HCT116 (cell line): ENCODE measurements around the gene RAMP3. TPM values are rescaled to one million over a fixed set of nuclear protein-coding genes. Genes with fewer than 3 reads are reported as not detected.
A peak's percentile ranks its signal among the peaks of the same experiment; 100 is the strongest.

Experiments
- ATAC-seq: fragments of 200-7000 bp; cut with Tn5 transposase; 2 replicates; pipeline ENCODE4 v1.9.1; 2020; ENCODE audit warnings: mild to moderate bottlenecking, moderate library complexity
- BruUV-seq: library from RNA; stranded (reverse); fragments of 400-500 nt; replicated peaks from 2 replicates; lab custom pipeline; 2021; lab: Mats Ljungman, UMichigan
- CTCF ChIA-PET: fragments of 300-600 bp; sonication (Branson Sonifier 250); formaldehyde crosslinking; loops from one replicate; lab custom pipeline; 2021; ENCODE audit warnings: antibody characterized with exemption; lab: Charles Lee
- POLR2A ChIA-PET: fragments of 300-600, 350-600 bp; sonication (Branson Sonifier 250); formaldehyde crosslinking; loops from one replicate; lab custom pipeline; 2021; ENCODE audit warnings: antibody characterized with exemption; lab: Charles Lee
- RAD21 ChIA-PET, 2 experiments: fragments of 300-600 bp; sonication (Branson Sonifier 250); formaldehyde crosslinking; loops; one replicate each; lab custom pipeline; 2023; ENCODE audit warnings: low total read pairs in 2 of 2; ENCODE audit not compliant: uncharacterized antibody in 2 of 2, unreplicated experiment in 2 of 2, low non-redundant PET in 1 of 2; lab: Charles Lee
- DNase-seq: peaks from one replicate; pipeline ENCODE4 v3.0.0-alpha.2; 2010; ENCODE audit warnings: low read depth, low spot score
- H2AFZ ChIP-seq: fragments of 200-600 bp; shearing (Covaris generic), sonication (generic); 2 replicates; pipeline ENCODE4 v1.6.1; 2017; ENCODE audit warnings: low read depth, mixed run types, mixed read lengths, antibody characterized with exemption, low read length; ENCODE audit not compliant: poor library complexity, severe bottlenecking
- H3K27ac ChIP-seq: 2 replicates; pipeline ENCODE4 v1.5.1; 2012; ENCODE audit warnings: low read depth, low read length
- H3K27me3 ChIP-seq: fragments of 200-600 bp; sonication (generic); 2 replicates; pipeline ENCODE4 v1.6.1; 2016; ENCODE audit warnings: mixed run types, low read length, mixed read lengths; ENCODE audit not compliant: insufficient read depth
- H3K36me3 ChIP-seq, 2 experiments: fragments of 200-500 bp in 1 of 2; fragments of 200-600 bp in 1 of 2; sonication (Bioruptor generic) in 1 of 2; sonication (generic) in 1 of 2; 2 replicates each; pipeline versions ENCODE4 v1.5.1 to v1.6.1; 2014 to 2016; ENCODE audit warnings: low read length in 2 of 2, inconsistent platforms in 1 of 2, mixed read lengths in 1 of 2, mixed run types in 1 of 2; ENCODE audit not compliant: insufficient read depth in 2 of 2, control insufficient read depth in 1 of 2
- H3K4me1 ChIP-seq, 2 experiments: fragments of 200-600 bp in 1 of 2; sonication (generic) in 1 of 2; 2 replicates each; pipeline versions ENCODE4 v1.5.1 to v1.6.1; 2012 to 2017; ENCODE audit warnings: low read length in 2 of 2, inconsistent platforms in 1 of 2, mild to moderate bottlenecking in 1 of 2, mixed read lengths in 1 of 2, mixed run types in 1 of 2, moderate library complexity in 1 of 2; ENCODE audit not compliant: insufficient read depth in 2 of 2, control insufficient read depth in 1 of 2
- H3K4me2 ChIP-seq: fragments of 200-600 bp; sonication (generic); 2 replicates; pipeline ENCODE4 v1.6.1; 2017; ENCODE audit warnings: mixed run types, low read length, mixed read lengths
- H3K4me3 ChIP-seq, 2 experiments: fragments of 200-600 bp in 1 of 2; sonication (generic) in 1 of 2; replicated peaks in 1 of 2; 2 replicates each; pipeline ENCODE4 v1.5.1; 2011 to 2016; ENCODE audit warnings: low read length in 2 of 2, control low read depth in 1 of 2, low read depth in 1 of 2, mild to moderate bottlenecking in 1 of 2, mixed read lengths in 1 of 2, mixed run types in 1 of 2
- H3K79me2 ChIP-seq: fragments of 200-600 bp; sonication (generic); 2 replicates; pipeline ENCODE4 v1.6.1; 2017; ENCODE audit warnings: mild to moderate bottlenecking, mixed run types, low read length, moderate library complexity, mixed read lengths; ENCODE audit not compliant: insufficient read depth
- H3K9ac ChIP-seq: fragments of 200-600 bp; sonication (generic); 2 replicates; pipeline ENCODE4 v1.6.1; 2016; ENCODE audit warnings: low read length, mixed read lengths
- H3K9me2 ChIP-seq: fragments of 200-600 bp; sonication (generic), shearing (Covaris generic); 2 replicates; pipeline ENCODE4 v1.6.1; 2017; ENCODE audit warnings: mixed run types, mild to moderate bottlenecking, moderate library complexity; ENCODE audit not compliant: insufficient read depth
- H3K9me3 ChIP-seq, 2 experiments: fragments of 200-500 bp in 1 of 2; fragments of 200-600 bp in 1 of 2; sonication (Bioruptor generic) in 1 of 2; sonication (generic) in 1 of 2; 2 replicates each; pipeline ENCODE4 v1.6.1; 2014 to 2017; ENCODE audit warnings: low read length in 2 of 2, mixed read lengths in 2 of 2, inconsistent platforms in 1 of 2, low read depth in 1 of 2, mild to moderate bottlenecking in 1 of 2, mixed run types in 1 of 2, moderate library complexity in 1 of 2; ENCODE audit not compliant: control insufficient read depth in 1 of 2, insufficient read depth in 1 of 2
- H4K20me1 ChIP-seq: fragments of 200-600 bp; sonication (generic), shearing (Covaris generic); 2 replicates; pipeline ENCODE4 v1.6.1; 2017; ENCODE audit warnings: mixed run types, mild to moderate bottlenecking, moderate library complexity; ENCODE audit not compliant: insufficient read depth
- ATF3 ChIP-seq: IDR thresholded peaks from 2 replicates; pipeline ENCODE4 v1.6.1; 2012
- EGR1 ChIP-seq: IDR thresholded peaks from 2 replicates; pipeline ENCODE4 v1.6.1; 2012; ENCODE audit warnings: low read depth
- EZH2 ChIP-seq: fragments of 200-600 bp; sonication (generic); IDR thresholded peaks from 2 replicates; pipeline ENCODE4 v1.6.1; 2017; ENCODE audit warnings: antibody characterized with exemption, mixed run types
- POLR2A ChIP-seq: IDR thresholded peaks from 2 replicates; pipeline ENCODE4 v1.7.0; 2011; ENCODE audit warnings: borderline replicate concordance; ENCODE audit not compliant: insufficient read depth, insufficient read length; ENCODE audit errors: extremely low read depth
- POLR2AphosphoS5 ChIP-seq: IDR thresholded peaks from 2 replicates; pipeline ENCODE4 v1.6.1; 2011; ENCODE audit warnings: mild to moderate bottlenecking, low read depth, low read length, moderate library complexity
- RAD21 ChIP-seq: IDR thresholded peaks from 2 replicates; pipeline ENCODE4 v1.6.1; 2012; ENCODE audit warnings: low read depth, mild to moderate bottlenecking
- REST ChIP-seq: IDR thresholded peaks from 2 replicates; pipeline ENCODE4 v1.6.1; 2012; ENCODE audit warnings: low read depth
- intact Hi-C: fragments of 100-400 bp; cut with micrococcal nuclease; formaldehyde crosslinking; loops from 2 replicates; pipeline ENCODE4 v1.10.0; 2022
- total RNA-seq: library from RNA; stranded (reverse); gene quantifications from one replicate; pipeline ENCODE4 v1.2.1, GENCODE V29; 2021; ENCODE audit not compliant: unreplicated experiment

RAMP3 gene
- total RNA-seq, 1 experiment from 2014 or later: not detected

GRCh38 chr7:45223728-45224630 is 66.4 kb downstream of the RAMP3 start (continued):
- no peak for TF ChIP-seq REST
- TF ChIP-seq EZH2: no peak
- TF ChIP-seq POLR2AphosphoS5: no peak
- TF ChIP-seq RAD21: no peak
- TF ChIP-seq ATF3: no peak
- TF ChIP-seq EGR1: no peak
- TF ChIP-seq, all 23 proteins: peak for 0

- no peaks in the 10 kb centered on the region for H3K36me3 ChIP-seq
Observed at GRCh38 chr7:45224832-45225231, 67.2 kb downstream of the RAMP3 start.

More at GRCh38 chr7:45224832-45225231, 67.2 kb downstream of the RAMP3 start:
- Histone ChIP-seq H3K4me1 (no peaks in the 10 kb centered on the region), H4K20me1 (no peaks in the 10 kb centered on the region), H3K4me2 (no peak overlapping the region), H3K9me2 (no peaks in the 10 kb centered on the region), H3K79me2 (no peaks in the 10 kb centered on the region), H3K4me3 (no peak overlapping the region), H3K27ac (no peak overlapping the region), H3K9ac (no peak overlapping the region), H2AFZ (no peak overlapping the region), H3K9me3 (no peaks in the 10 kb centered on the region), H3K27me3 (peaks cover 51% of the 10 kb centered on the region)
- no peak for ATAC-seq
- DNase-seq: no peak
- RAD21 ChIA-PET: no interaction called here
- no TSS peak for BruUV-seq
- POLR2A ChIA-PET: no interaction called here
- CTCF ChIA-PET: no interaction called here
- no peak for TF ChIP-seq POLR2A
- peak; percentile 63 for TF ChIP-seq REST
- intact Hi-C loops: no loop called here
